Testis (tissue), 3 donors: ENCODE results near the gene AGPAT1. TPM values are rescaled to one million over a fixed set of nuclear protein-coding genes. Genes with fewer than 3 reads are reported as not detected.

Experiments used
- DNase-seq: peaks from one replicate; pipeline ENCODE4 v3.0.0-alpha.2; 2019
- H3K27ac ChIP-seq, 2 donors: fragments of 200-600 bp; sonication (generic); one replicate each; pipeline ENCODE4 v1.5.1; 2019
- H3K27me3 ChIP-seq: fragments of 200-600 bp; sonication (generic); one replicate; pipeline ENCODE4 v1.5.1; 2019
- H3K36me3 ChIP-seq: fragments of 200-600 bp; sonication (generic); one replicate; pipeline ENCODE4 v1.5.1; 2017; ENCODE audit warnings: low read depth; ENCODE audit errors: missing control alignments
- H3K4me1 ChIP-seq: fragments of 200-600 bp; sonication (generic); one replicate; pipeline ENCODE4 v1.5.1; 2019
- H3K4me3 ChIP-seq, 2 donors: fragments of 200-600 bp; sonication (generic); one replicate each; pipeline ENCODE4 v1.5.1; 2017 to 2019
- H3K9me3 ChIP-seq: fragments of 200-600 bp; sonication (generic); one replicate; pipeline ENCODE4 v1.5.1; 2017
- CTCF ChIP-seq, 3 experiments: fragments of 450-650 bp in 2 of 3; fragments of 200-600 bp in 1 of 3; sonication (generic) in 1 of 3; IDR thresholded peaks; one replicate each; pipeline ENCODE4 v1.5.1; 2016 to 2019; ENCODE audit warnings: antibody characterized with exemption in 3 of 3, mild to moderate bottlenecking in 2 of 3, moderate library complexity in 1 of 3
- POLR2A ChIP-seq: fragments of 450-650 bp; IDR thresholded peaks from one replicate; pipeline ENCODE4 v1.6.1; 2017; ENCODE audit warnings: antibody characterized with exemption, mild to moderate bottlenecking, moderate library complexity
- WGBS, 2 donors: methylation state at CpG; one replicate each; pipeline ENCODE4 v1.1.5; 2018; 5-methylcytosine and 5-hydroxymethylcytosine counted together
- intact Hi-C: fragments of 100-400 bp; cut with DNase I; formaldehyde crosslinking; loops from one replicate; pipeline ENCODE4 v1.15.1; 2023; ENCODE audit warnings: low total_unique reads
- polyA plus RNA-seq: library from polyadenylated mRNA; stranded (reverse); fragments of 350-450 nt; fragmentation: Illumina TruSeq; extraction: RNeasy Lipid Tissue Mini Kit (QIAGEN cat#74804); gene quantifications from one replicate; pipeline ENCODE4 v1.2.3, GENCODE V29; 2014; ENCODE audit warnings: low read depth, low replicate concordance; ENCODE audit not compliant: insufficient read depth
- total RNA-seq, 2 donors: library from RNA; depleted of rRNA; stranded (reverse); fragments of >200 nt; gene quantifications; one replicate each; pipeline ENCODE4 v1.2.3, GENCODE V29; 2016

Gene AGPAT1
- total and polyA plus RNA-seq, 3 donors from 2014 or later, result 107 to 158 (median 115) TPM

- peak within 1 kb of the TSS in 1 of 2 donors; percentile 84 for H3K27ac ChIP-seq
- H3K4me1 ChIP-seq, result peaks cover 26% of the 10 kb centered on the region
- no peak for TF ChIP-seq POLR2A
- TF ChIP-seq CTCF (IDR thresholded peaks at IDR 0.05), result no peak
- DNase-seq, result no peak
- H3K27me3 ChIP-seq, result no peaks in the 10 kb centered on the region
- H3K9me3 ChIP-seq, result no peaks in the 10 kb centered on the region
- no peaks in the 10 kb centered on the region for H3K36me3 ChIP-seq
- intact Hi-C loops, result no loop called here
- no peak within 1 kb of the TSS for H3K4me3 ChIP-seq
- WGBS, 2 donors, result 74 to 78% methylated on average over 5 to 6 of the region's 6 CpGs
These were observed 8.3 kb upstream of the AGPAT1 start, which contains the start of gene AGER for GRCh38 chr6:32184084-32184640. AGER (minus strand) TSS chr6:32184253; CDS start chr6:32184222, 31 bp downstream.

GRCh38 chr6:32183483-32184083, 7.7 kb upstream of the AGPAT1 start:
- peaks cover 26% of the 10 kb centered on the region for H3K4me1 ChIP-seq
- peak overlapping the region in 1 of 2 donors; percentile 84 for H3K27ac ChIP-seq
- no peaks in the 10 kb centered on the region for H3K9me3 ChIP-seq
- no peak overlapping the region for H3K4me3 ChIP-seq
- no peak for DNase-seq
- intact Hi-C loops, result no loop called here
- TF ChIP-seq CTCF (IDR thresholded peaks at IDR 0.05) (no peak), POLR2A (no peak)
- H3K27me3 ChIP-seq, result no peaks in the 10 kb centered on the region
- WGBS, 2 donors, result 80 to 84% methylated on average over 12 to 15 of the region's 15 CpGs
- no peaks in the 10 kb centered on the region for H3K36me3 ChIP-seq

- Histone ChIP-seq H3K27ac (no peak overlapping the region), H3K4me1 (peaks cover 22% of the 10 kb centered on the region), H3K36me3 (no peaks in the 10 kb centered on the region), H3K4me3 (no peak overlapping the region), H3K27me3 (no peaks in the 10 kb centered on the region), H3K9me3 (no peaks in the 10 kb centered on the region)
- intact Hi-C loops, result no loop called here
- 81 to 88% methylated on average over 3 of the region's 3 CpGs for WGBS, 2 donors
- no peak for DNase-seq
- TF ChIP-seq CTCF (IDR thresholded peaks at IDR 0.05), result no peak
- TF ChIP-seq POLR2A, result no peak
These were observed 7.1 kb upstream of the AGPAT1 start for GRCh38 chr6:32183030-32183429.

- H3K36me3 ChIP-seq, result no peaks in the 10 kb centered on the region
- WGBS, 2 donors, result 79 to 86% methylated on average over 1 to 10 of the region's 10 CpGs
- no peak for TF ChIP-seq POLR2A
- no peak for TF ChIP-seq CTCF (IDR thresholded peaks at IDR 0.05)
- no peaks in the 10 kb centered on the region for H3K27me3 ChIP-seq
- H3K27ac ChIP-seq, result no peak overlapping the region
- no peak for DNase-seq
- intact Hi-C loops, result no loop called here
- H3K4me3 ChIP-seq, result no peak overlapping the region
- H3K4me1 ChIP-seq, result peaks cover 22% of the 10 kb centered on the region
- H3K9me3 ChIP-seq, result no peaks in the 10 kb centered on the region
These were observed 6.7 kb upstream of the AGPAT1 start for GRCh38 chr6:32182555-32182981.
